GM12891 (cell line): ENCODE data around the gene SPIN1.

Experiments
- DNase-seq: peaks from one replicate; pipeline ENCODE4 v3.0.0; 2011; ENCODE audit warnings: low spot score; ENCODE audit not compliant: insufficient read length
- FAIRE-seq: peaks from 2 replicates; lab custom pipeline; 2011; peaks lifted over from hg19 to GRCh38; lab: Jason Lieb, UNC
- PAX5 ChIP-seq: IDR thresholded peaks from 2 replicates; pipeline ENCODE4 v1.6.1; 2011; ENCODE audit warnings: low read length, moderate library complexity, mild to moderate bottlenecking; ENCODE audit not compliant: insufficient read depth, severe bottlenecking
- POLR2A ChIP-seq: IDR thresholded peaks from 2 replicates; pipeline ENCODE4 v1.6.1; 2011; ENCODE audit warnings: low read depth, low read length, control low read depth
- POLR2AphosphoS5 ChIP-seq: IDR thresholded peaks from 2 replicates; pipeline ENCODE4 v1.6.1; 2011; ENCODE audit warnings: low read depth, low read length, control low read depth
- POU2F2 ChIP-seq: IDR thresholded peaks from 2 replicates; pipeline ENCODE4 v1.6.1; 2011; ENCODE audit warnings: low read depth, mild to moderate bottlenecking, control low read depth, low read length, moderate library complexity
- SPI1 ChIP-seq: IDR thresholded peaks from 2 replicates; pipeline ENCODE4 v1.6.1; 2011; ENCODE audit warnings: low read depth, low read length, control low read depth
- TAF1 ChIP-seq: IDR thresholded peaks from 2 replicates; pipeline ENCODE4 v1.6.1; 2011; ENCODE audit warnings: low read depth, low read length, control low read depth

Gene SPIN1

GRCh38 chr9:88446728-88447127 is 58.5 kb downstream of the SPIN1 start:
- DNase-seq: no peak
- FAIRE-seq: no peak
- TF ChIP-seq POLR2AphosphoS5 (no peak), SPI1 (no peak), TAF1 (no peak), PAX5 (no peak), POLR2A (no peak), POU2F2 (no peak)

DNA sequence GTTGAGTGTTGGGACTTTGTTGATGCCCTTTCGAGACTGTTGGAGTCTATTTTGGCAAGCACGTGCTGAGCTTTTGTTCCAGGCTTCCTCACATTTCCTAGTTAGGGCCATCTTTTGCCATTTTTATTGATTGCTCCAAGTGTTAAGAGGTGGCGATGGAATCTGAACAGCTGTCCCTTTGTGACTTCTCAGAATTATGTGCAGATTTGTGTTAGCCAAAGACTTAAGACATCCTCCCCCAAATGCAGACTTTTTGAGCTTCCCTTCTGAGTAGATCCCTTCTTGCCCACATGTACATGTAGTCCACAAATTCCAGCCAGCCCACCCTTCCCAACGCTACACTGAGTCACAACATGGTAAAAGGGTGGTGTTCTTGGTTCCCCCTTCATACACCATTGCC is 59.2 kb downstream of the SPIN1 start:
- TF ChIP-seq PAX5: no peak
- TF ChIP-seq TAF1: no peak
- no peak for TF ChIP-seq POLR2A
- no peak for TF ChIP-seq SPI1
- no peak for TF ChIP-seq POLR2AphosphoS5
- no peak for TF ChIP-seq POU2F2
- FAIRE-seq: no peak
- DNase-seq: no peak

GRCh38 chr9:88451160-88451559 is 62.9 kb downstream of the SPIN1 start:
- no peak for TF ChIP-seq SPI1
- no peak for TF ChIP-seq PAX5
- no peak for TF ChIP-seq POLR2A
- no peak for TF ChIP-seq POLR2AphosphoS5
- no peak for TF ChIP-seq TAF1
- TF ChIP-seq POU2F2: no peak
- DNase-seq: no peak
- no peak for FAIRE-seq

DNA sequence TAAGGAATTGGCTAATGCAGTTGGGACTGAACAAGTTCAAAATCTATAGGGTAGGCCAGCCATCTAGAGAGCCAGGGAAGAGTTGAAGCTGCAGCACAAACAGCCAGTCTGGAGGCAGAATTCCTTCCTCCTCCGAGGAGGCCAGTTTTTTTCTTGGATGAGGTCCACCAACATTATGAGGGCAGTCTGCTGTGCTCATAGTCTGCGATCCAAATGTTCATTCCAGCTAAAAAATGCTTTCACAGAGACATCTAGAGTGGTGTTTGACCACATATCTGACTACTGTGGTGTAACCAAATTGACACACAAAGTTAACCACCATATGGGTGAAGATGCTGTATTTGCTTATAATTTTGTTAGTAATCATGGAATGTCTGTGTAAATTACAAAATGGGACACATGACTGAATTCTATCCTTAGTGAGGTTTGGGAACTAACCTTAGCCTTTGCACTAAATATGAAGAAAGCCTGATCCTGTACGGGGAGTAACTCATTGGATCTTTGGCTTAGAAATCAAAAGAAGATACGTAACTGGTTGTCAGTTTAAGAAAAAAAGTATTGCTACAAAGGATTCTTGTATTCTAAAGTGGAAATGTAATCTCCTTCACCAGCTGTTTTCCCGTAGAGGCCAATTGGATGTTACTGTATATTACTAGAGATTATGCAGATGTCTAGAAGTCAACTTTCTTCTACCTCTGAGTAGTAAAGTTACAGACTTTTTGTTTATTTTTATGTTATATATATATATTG is 70.6 kb downstream of the SPIN1 start:
- DNase-seq (no peak), FAIRE-seq (no peak)
- TF ChIP-seq PAX5 (no peak), TAF1 (no peak), POU2F2 (no peak), SPI1 (no peak)

- DNase-seq: no peak
- TF ChIP-seq POU2F2 (no peak), TAF1 (no peak)
- no peak for FAIRE-seq
Measured at GRCh38 chr9:88460587-88461332, 72.5 kb downstream of the SPIN1 start.

DNA sequence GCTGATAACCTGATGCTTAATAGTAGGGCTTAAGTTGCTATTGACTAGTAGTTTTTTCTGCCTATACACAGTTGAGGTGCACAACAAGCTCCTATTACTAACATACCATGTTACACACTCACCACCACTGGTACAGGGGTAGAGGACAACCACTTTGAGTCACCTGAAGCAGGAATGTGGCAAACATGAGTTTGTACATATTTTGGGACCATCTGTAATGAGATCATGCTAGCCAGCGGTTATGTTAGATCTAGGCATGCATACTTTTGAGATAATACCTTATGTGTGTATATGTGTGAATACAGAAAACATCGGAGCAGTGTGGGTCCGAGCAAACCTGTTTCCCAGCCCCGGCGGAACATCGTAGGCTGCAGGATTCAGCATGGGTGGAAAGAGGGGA is 73.9 kb downstream of the SPIN1 start:
- FAIRE-seq (no peak), DNase-seq (no peak)
- TF ChIP-seq POLR2A: no peak
- no peak for TF ChIP-seq SPI1
- no peak for TF ChIP-seq PAX5

DNA sequence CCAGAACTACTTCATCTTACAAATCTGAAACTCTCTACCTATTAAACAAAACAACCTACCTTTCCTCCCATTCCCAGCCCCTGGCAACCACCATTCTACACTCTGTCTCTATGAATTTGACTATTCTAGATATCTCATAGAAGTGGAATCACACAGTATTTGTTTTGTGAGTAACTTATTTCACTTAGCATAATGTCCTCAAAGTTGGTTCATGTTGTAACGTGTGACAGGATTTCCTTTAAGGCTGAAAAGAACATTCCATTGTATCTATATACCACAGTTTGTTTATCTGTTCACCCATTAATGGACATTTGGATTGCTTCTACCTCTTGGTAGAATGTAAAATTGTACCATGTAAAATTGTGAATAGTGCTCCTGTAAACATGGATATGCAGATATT is 76.6 kb downstream of the SPIN1 start:
- no peak for DNase-seq
- FAIRE-seq: no peak
- TF ChIP-seq POLR2AphosphoS5: no peak
- no peak for TF ChIP-seq POU2F2
- TF ChIP-seq POLR2A: no peak
- no peak for TF ChIP-seq PAX5

- no peak for TF ChIP-seq TAF1
- TF ChIP-seq POLR2AphosphoS5: no peak
- no peak for TF ChIP-seq SPI1
- TF ChIP-seq PAX5: no peak
- no peak for TF ChIP-seq POU2F2
- TF ChIP-seq POLR2A: no peak
- FAIRE-seq (no peak), DNase-seq (no peak)
Measured at GRCh38 chr9:88468226-88468625, 80.0 kb downstream of the SPIN1 start.

- TF ChIP-seq PAX5: no peak
- TF ChIP-seq POLR2AphosphoS5: no peak
- no peak for TF ChIP-seq POLR2A
- no peak for TF ChIP-seq TAF1
- no peak for TF ChIP-seq SPI1
- TF ChIP-seq POU2F2: no peak
- DNase-seq: no peak
- no peak for FAIRE-seq
Measured at GRCh38 chr9:88476491-88477271, 88.4 kb downstream of the SPIN1 start.

DNA sequence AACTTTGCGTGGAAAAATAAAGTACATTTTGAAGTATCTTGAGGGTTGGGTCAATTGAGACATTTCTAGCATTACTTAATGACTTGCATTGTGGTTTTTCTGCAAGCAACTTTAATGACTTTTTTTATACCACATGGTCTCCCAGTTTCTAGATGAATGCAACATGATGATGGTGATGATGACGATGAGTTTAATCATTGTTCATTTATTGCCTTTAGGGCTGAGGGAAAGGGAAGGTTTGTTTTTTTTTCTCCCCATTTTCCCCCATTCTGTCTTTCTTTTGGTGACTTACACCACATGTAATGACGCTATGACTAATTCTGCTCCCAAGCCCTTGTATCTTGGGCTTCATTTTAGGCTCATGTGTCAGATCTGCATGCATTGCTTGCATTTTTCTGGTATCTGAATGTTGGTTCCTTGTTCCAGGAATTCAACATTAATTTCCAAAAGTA is 89.1 kb downstream of the SPIN1 start:
- TF ChIP-seq POLR2AphosphoS5: no peak
- no peak for TF ChIP-seq PAX5
- TF ChIP-seq POU2F2: no peak
- no peak for TF ChIP-seq POLR2A
- TF ChIP-seq SPI1: no peak
- TF ChIP-seq TAF1: no peak
- no peak for FAIRE-seq
- no peak for DNase-seq
